M059J (cell line): ENCODE data around the gene JMJD6. TPM values are rescaled to one million over a fixed set of nuclear protein-coding genes. Genes with fewer than 3 reads are reported as not detected.

Experiments used
- DNase-seq: peaks from one replicate; pipeline ENCODE4 v3.0.0-alpha.2; 2012; ENCODE audit warnings: low read depth
- total RNA-seq: library from RNA; depleted of rRNA; stranded (reverse); fragments of >200 nt; shearing (Covaris generic); gene quantifications from 2 replicates; pipeline ENCODE4 v1.2.3, GENCODE V29; 2014

JMJD6 gene
- total RNA-seq, 1 experiment from 2014 or later: 40.5 TPM

DNA sequence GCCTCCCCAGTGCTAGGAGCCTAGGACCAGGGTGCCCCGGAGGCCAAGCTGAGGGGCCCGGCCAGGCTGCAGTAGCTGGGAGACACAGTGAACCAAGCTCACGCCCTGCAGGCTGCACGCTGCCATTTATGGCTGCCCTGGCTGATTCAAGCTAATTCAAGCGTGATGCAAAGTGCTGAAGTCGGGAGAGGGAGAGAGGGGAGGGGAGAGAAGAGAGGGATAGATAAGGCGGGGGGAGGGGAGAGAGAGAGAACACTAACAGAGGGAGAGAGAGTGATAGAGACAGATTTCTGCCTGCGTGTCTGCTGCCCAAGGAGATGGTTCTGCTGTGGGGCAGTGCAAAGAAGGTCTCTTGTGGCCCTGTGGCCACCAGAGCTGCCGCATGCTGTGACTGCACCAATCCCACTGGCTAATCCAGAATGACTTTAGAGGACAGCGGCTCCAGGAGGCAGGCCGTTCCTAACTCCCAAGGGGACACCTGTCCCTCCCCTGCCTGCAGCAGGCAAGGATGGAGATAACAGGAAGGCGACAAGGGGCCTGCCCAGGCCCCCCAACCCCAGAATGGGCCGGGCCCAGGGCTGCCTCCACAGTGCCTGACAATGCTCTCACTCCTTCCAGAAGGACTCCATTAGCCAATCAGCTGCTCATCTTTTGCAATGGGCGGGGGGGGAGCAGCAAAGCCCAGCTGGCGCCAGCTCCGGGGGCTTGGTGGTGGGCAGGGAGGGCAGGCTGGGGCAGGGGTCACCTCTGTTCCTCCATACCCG is 28.5 kb downstream of the JMJD6 start:
- peak; percentile 39 for DNase-seq

- no peak for DNase-seq
Observed at GRCh38 chr17:76696763-76697701, 29.4 kb downstream of the JMJD6 start.

DNA sequence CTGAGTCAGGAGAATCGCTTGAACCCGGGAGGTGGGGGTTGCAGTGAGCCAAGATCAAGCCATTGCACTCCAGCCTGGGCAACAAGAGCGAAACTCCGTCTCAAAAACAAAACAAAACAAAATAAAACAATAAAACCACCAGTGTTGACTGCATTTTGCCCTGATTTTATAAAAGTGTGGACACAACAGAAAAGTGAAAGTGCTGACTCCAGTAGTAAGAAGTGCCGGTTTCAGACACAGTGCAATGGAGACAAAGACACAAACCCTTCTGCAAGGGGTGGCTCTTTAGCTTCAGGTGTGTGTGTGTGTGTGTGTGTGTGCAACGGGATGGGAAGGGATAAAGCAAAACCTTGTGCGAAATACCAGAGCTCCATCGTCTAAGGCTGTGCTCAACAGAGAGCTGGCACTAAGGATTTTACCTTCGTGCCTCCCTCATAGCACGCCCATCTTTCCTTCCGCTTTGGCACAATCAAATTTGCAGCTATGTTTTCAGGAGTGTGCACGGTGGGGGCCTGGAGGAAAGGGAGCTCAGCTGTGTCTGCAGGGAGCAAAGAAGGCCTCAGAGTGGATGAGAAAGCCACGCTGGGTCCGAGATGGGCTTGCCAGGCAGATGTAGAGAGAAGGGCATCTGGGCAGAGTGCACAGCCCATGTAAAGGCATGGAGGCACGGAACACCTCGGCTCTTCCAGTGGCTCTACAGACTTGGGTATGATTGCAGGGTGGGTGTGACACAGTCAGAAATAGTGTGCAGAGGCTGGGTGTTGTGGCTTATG is 31.2 kb downstream of the JMJD6 start:
- no peak for DNase-seq

DNA sequence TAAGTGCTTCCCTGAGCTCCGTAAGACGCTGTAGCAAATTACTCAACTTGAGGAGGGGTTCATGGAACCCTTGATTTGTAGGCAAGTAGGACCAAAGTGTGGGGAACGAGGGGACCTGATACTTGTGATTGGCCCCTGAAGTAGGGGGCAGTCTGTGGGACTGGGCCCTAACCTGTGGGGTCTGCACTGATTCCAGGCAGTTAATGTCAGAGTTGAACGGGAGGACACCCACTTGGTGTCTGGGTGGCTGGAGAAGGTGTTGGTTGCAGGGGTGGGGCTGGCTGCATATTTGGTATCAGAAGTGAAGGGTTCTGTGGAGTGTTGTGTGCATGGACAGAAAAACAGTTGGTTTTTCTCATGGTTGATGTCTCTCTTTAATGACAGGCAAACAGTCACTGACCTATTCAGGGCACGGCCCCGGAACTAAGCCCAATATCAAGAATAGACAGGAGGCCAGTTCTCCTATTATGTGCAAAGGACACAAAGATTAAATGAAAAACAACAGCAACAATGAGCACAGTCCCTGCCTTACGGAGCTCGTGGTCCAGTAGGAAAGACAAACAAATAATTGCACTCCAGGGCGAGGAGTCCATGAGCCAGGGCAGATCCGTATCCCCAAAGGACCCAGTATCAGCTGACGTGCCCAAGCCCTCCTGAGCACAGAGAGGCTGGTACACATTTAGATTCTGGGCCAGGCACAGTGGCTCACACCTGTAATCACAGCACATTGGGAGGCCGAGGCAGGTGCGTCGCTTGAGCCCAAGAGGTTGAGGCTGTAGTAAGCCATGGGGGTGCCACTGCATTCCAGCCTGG is 34.8 kb downstream of the JMJD6 start:
- no peak for DNase-seq

DNA sequence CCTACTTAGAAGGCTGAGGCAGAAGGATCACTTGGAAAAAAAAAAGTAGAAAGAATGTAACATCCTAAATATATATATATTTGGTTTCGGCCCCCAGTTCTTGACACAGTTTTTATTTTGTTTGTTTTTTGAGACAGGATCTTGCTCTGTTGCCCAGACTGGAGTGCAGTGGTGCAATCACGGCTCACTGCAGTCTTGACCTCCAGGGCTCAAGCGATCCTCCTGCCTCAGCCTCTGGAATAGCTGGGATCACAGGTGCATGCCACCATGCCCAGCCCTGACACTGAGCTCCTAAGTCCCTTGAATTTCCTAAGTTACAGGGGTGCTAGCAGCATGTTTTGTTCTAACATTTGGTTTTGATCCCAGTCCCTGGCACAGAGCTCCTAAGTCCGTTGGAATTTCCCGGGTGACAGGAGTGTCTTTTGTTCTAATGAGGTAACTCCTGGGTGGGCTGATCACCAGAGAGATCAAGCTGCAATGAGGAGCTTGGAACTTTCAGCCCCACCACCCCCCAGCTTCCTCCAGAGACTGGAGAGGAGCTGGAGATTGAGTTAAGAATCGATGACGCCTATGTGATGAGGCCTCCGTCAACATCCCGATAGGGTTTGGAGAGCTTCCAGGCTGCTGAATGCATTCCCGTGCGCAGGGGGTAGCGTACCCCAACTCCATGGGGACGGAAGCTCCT is 35.7 kb downstream of the JMJD6 start:
- DNase-seq: no peak

DNA sequence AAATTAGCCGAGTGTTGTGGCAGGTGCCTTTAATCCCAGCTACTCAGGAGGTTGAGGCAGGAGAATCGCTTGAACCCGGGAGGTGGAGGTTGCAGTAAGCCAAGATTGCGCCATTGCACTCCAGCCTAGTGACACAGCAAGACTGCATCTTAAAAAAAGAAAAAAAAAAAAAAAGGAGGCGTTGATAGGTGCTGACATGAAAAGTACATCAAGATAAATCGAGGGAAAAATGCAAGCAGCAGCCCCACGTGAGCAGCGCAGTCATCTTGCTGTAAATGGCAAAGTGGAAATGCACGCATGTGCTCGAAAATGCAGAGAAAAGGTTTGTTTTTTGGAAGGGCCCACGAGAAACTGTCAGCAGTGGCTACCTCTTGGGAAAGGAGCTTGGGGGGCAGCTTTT is 36.5 kb downstream of the JMJD6 start:
- DNase-seq: no peak

DNA sequence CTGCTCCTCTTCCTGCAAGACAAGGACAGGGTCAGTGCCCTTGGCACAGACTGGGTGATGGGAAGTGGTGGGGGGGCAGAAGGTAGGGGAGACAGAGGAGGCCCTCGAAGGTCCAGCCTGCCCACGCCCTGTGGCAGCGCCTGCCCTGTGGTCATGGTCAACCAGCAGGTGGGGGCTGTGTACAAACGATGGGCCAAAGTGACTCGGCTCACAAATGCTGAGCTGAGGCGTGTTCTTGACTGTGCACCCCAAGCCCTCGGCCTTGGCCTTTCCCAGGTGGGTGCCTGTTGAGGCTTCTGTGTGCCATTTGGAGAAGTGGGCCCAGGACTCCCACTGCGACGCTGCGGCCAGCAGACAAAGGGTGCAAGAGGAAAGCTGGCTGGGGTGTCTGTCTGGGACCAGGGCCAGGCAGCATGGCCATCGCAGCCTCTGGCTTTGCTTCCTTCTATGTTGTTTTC is 38.2 kb downstream of the JMJD6 start:
- DNase-seq: no peak

DNA sequence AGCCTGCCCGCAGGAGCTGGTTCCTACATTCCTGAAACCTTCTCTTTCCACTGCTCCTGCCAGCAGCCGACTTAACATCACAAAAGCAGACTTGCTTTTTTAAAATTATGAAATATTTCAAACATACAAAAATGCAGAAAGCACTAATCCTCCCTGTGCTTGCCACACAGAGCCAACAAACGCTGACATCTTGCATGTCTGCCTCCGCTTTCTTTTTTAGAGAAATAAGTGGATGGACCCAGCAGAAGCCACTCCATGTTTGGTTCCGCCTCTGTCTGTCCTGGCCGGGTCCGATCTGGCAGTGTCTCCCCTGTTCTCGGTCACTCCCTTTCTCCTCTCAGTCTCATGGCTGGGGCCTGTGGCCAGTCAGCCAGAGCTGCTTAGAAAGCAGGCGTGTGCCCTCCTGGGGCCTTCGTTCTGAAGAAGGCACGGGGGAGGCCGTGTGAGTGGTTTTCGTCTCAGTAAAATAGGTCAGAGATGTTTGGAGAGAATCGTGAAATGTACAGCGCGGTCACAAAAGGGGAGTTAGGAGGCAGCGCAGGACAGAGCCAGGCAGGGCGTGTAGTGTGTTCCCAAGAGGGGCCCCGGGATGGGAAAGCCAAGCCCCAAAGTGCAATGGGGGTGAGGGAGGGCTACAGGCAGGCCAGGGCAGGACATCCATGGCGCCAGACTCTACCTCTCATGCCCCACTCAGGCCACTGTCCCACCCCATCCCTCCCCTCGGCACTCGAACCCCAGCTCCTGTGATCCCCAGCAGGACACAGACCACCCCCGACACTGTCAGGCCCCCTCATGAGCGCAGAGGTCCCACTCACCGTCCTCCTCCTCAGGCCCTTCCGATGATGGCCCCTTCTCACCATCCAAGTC is 38.9 kb downstream of the JMJD6 start:
- DNase-seq: no peak

GRCh38 chr17:76686538-76687297 is 39.7 kb downstream of the JMJD6 start:
- no peak for DNase-seq

- DNase-seq: no peak
Observed at GRCh38 chr17:76685846-76686245, 40.6 kb downstream of the JMJD6 start.

- no peak for DNase-seq
Observed at GRCh38 chr17:76685366-76685765, 41.0 kb downstream of the JMJD6 start.

DNA sequence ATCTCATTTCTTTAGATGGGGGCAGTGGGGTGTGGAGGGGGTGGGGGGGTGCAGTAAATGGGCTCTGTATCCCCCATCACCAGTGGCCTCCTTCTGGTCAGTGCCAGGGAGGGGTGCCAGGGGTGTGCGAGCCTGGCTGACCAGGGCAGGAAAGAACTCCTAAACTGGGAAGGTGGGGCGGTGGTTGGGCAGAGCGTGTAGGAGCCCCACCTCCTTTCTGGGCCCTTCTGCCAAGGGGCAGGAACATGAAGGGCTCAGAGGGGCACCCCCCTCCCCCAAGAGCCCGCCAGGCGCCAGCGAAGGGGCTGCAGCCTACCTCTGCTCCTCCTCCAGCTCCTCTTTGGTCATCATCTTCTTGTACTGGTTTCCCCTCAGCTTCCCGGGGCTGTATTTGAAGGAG is 41.6 kb downstream of the JMJD6 start:
- DNase-seq: no peak

GRCh38 chr17:76683921-76684745 is 42.3 kb downstream of the JMJD6 start:
- DNase-seq: no peak

GRCh38 chr17:76683011-76683755 is 43.2 kb downstream of the JMJD6 start:
- no peak for DNase-seq

- DNase-seq: no peak
Observed at GRCh38 chr17:76682296-76682695, 44.1 kb downstream of the JMJD6 start.

GRCh38 chr17:76681222-76682137 is 44.9 kb downstream of the JMJD6 start:
- peak; percentile 51 for DNase-seq
